Measurements from ENCODE around the gene APOBEC3F.

The APOBEC3F gene

GRCh38 chr22:39094717-39095389 lies 54.2 kb downstream of the APOBEC3F start:
- DNase-seq (ENCODE audit: low spot score), result no peak

GRCh38 chr22:39095971-39096370 lies 55.3 kb downstream of the APOBEC3F start:
- DNase-seq (ENCODE audit: low spot score), result no peak

- DNase-seq (ENCODE audit: low spot score), result peak; percentile 61
Measured at GRCh38 chr22:39097098-39098020, 56.7 kb downstream of the APOBEC3F start, which contains the start of gene APOBEC3H. Gene APOBEC3H (plus strand): TSS chr22:39097244. CDS start chr22:39100279, 3,035 bp downstream.

- no peak for DNase-seq (ENCODE audit: low spot score)
Measured at GRCh38 chr22:39098026-39098425, 57.4 kb downstream of the APOBEC3F start.

- no peak for DNase-seq (ENCODE audit: low spot score)
Measured at GRCh38 chr22:39098576-39098975, 57.9 kb downstream of the APOBEC3F start.

GRCh38 chr22:39101226-39101625 lies 60.6 kb downstream of the APOBEC3F start:
- no peak for DNase-seq (ENCODE audit: low spot score)

- DNase-seq (ENCODE audit: low spot score), result no peak
Measured at GRCh38 chr22:39103431-39103830, 62.8 kb downstream of the APOBEC3F start.
